ENCODE measurements around the gene AGAP1. TPM values are rescaled to one million over a fixed set of nuclear protein-coding genes. Genes with fewer than 3 reads are reported as not detected.

Gene AGAP1
- total RNA-seq, 1 donor from 2014 or later: 44.7 TPM

DNA sequence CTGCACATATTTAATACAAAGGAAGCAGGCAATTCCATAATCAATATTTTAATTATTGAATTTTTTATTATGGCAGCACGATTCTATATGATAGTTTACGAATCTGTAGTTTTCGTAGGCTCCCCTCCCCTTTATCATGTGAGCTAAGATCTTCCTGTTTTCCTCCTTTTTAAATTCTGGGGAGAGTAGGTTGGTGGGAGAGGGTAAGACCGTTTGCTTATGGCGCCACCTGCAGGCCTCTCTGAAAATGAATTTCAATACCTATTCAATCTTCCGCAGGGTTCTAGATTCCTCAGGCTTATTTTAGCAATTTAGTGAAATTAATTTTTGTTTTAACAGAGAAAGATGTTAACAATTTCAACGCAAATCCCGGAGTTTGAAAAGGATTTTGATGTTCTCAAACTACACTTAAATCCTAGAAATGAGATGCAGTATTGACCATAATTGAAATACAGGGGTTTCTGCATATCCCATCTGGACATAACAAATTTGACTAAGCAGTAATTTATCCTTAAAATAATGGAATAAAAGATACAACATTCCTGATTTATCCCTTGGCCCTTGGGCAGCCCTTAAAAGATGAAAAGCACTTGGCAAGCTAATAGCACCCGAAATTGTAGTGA is 687.1 kb downstream of the AGAP1 start:
- peak; percentile 37 for DNase-seq (ENCODE audit: low spot score)

All from mucosa of gallbladder (tissue), 1 donor.